Tibial artery (tissue), 4 donors: ENCODE measurements around the gene KCNH1.

Source experiments
- DNase-seq, 2 donors: peaks; one replicate each; pipeline ENCODE4 v3.0.0-alpha.2; 2019
- H3K27ac ChIP-seq, 2 donors: fragments of 200-600 bp; sonication (generic) in 1 of 2; 1 replicate in 1 of 2; 2 replicates in 1 of 2; pipeline ENCODE4 v1.5.1; 2018 to 2019; ENCODE audit warnings: mild to moderate bottlenecking in 1 of 2
- H3K27me3 ChIP-seq, 2 donors: fragments of 200-600 bp; sonication (generic) in 1 of 2; one replicate each; pipeline versions ENCODE4 v1.5.1 to v1.6.0; 2016 to 2019
- H3K36me3 ChIP-seq, 3 donors: fragments of 200-600 bp; sonication (generic) in 2 of 3; one replicate each; pipeline ENCODE4 v1.5.1; 2016 to 2019; ENCODE audit warnings: mild to moderate bottlenecking in 2 of 3
- H3K4me1 ChIP-seq, 4 donors: fragments of 200-600 bp; sonication (generic) in 2 of 4; 1 replicate in 3 of 4; 2 replicates in 1 of 4; pipeline ENCODE4 v1.5.1; 2016 to 2019
- H3K4me3 ChIP-seq, 2 donors: fragments of 200-600 bp; sonication (generic) in 1 of 2; 1 replicate in 1 of 2; 2 replicates in 1 of 2; pipeline ENCODE4 v1.5.1; 2018 to 2019; ENCODE audit warnings: mild to moderate bottlenecking in 2 of 2
- H3K9me3 ChIP-seq, 3 donors: fragments of 200-600 bp; sonication (generic) in 1 of 3; one replicate each; pipeline ENCODE4 v1.5.1; 2016 to 2019
- CTCF ChIP-seq, 2 experiments: fragments of 200-600 bp in 1 of 2; fragments of 450-650 bp in 1 of 2; IDR thresholded peaks; one replicate each; pipeline ENCODE4 v1.5.1; 2017 to 2019; ENCODE audit warnings: antibody characterized with exemption in 2 of 2, mild to moderate bottlenecking in 1 of 2, moderate library complexity in 1 of 2
- intact Hi-C: fragments of 100-400 bp; cut with DNase I; formaldehyde crosslinking; loops from one replicate; pipeline ENCODE4 v1.15.0; 2023; ENCODE audit warnings: low total_unique reads

KCNH1 gene

DNA sequence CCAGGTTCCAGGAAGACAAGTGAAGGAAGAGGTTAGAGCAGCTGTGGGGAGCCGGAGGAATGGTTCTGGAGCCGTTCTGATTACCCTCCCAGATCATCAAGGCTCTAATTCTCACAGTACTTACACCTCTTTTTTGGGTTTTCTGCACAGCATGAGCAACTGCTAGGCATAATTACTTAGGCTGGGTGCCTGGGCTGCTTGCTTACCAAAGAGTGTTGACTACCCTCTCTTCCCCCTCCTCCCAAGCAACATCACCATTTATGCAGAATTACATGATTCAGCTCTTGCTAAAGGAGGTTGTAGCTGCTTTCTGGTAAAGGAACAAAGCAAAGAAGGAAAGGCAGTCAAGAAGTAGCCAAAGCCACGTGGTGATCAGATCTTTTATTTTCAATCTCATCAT lies 397.2 kb downstream of the KCNH1 start:
- no peak for DNase-seq
- no peaks in the 10 kb centered on the region for H3K4me1 ChIP-seq
- no peaks in the 10 kb centered on the region for H3K27me3 ChIP-seq
- H3K27ac ChIP-seq, result no peak overlapping the region
- intact Hi-C loops, result no loop called here
- H3K9me3 ChIP-seq, result no peaks in the 10 kb centered on the region
- no peak for TF ChIP-seq CTCF (IDR thresholded peaks at IDR 0.05)
- no peaks in the 10 kb centered on the region for H3K36me3 ChIP-seq
- no peak overlapping the region for H3K4me3 ChIP-seq

DNA sequence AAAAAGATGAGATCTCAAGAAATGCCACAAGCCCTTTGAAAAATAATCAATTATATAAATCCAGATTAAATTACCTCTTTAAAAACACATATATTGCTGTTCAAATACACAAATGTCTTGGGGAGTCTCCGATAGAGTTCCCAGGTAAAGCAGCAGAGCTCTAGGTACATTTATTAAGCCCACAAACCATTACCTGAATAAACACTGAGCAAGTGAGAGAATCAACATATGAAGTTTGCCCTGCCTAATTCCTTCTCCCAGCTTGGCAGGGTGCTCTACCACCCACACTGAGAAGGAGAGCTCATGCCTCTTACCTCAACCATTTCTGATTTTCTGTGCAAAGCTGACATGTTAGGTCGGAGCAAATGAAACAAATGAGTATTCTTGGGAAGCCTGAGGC lies 402.4 kb downstream of the KCNH1 start:
- intact Hi-C loops, result no loop called here
- Histone ChIP-seq H3K9me3 (no peaks in the 10 kb centered on the region), H3K27ac (no peak overlapping the region), H3K27me3 (no peaks in the 10 kb centered on the region), H3K36me3 (no peaks in the 10 kb centered on the region), H3K4me1 (no peaks in the 10 kb centered on the region), H3K4me3 (no peak overlapping the region)
- no peak for DNase-seq
- no peak for TF ChIP-seq CTCF (IDR thresholded peaks at IDR 0.05)

DNA sequence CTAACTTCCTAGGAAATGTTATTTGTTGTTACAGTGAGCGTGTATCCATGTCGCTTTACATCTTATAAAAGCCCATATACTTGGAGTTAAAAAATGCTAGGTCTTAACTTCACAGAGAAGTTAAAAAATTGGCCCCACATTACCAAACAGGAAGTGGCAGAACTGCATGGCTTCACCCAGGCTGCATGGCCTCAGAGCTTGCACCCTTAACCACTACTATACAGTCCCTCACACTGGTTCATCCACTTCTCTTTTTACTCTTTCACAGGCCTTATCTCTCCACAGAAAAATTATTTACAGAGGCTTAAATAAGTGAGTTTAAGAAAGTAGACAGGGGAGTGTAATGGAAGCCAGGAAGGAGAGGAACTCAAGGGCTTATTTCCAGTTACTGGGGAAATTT lies 402.8 kb downstream of the KCNH1 start:
- no peak for TF ChIP-seq CTCF (IDR thresholded peaks at IDR 0.05)
- no peak overlapping the region for H3K4me3 ChIP-seq
- H3K36me3 ChIP-seq, result no peaks in the 10 kb centered on the region
- H3K9me3 ChIP-seq, result no peaks in the 10 kb centered on the region
- H3K27me3 ChIP-seq, result peaks cover 0 to 4% of the 10 kb centered on the region in 2 donors
- DNase-seq, result no peak
- no peaks in the 10 kb centered on the region for H3K4me1 ChIP-seq
- intact Hi-C loops, result no loop called here
- no peak overlapping the region for H3K27ac ChIP-seq

DNA sequence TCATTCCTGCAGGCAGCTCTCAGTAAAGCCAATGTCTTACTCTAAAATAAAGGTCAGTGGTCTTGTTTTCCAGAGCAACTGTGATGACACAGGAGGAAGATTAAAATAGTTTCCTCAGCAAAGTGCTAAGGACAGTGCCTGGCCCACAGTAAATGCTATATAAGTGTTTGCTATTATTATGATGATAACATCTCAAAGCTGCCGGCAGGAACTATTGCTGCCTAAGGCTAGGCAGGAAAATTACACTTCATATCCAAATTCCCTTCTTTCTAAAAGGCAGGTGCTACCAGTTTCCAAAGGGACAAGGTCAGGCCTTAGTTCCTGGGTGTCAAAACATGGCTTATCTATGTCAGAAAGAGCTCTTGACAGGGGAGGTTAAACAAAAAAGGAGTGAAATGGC lies 403.9 kb downstream of the KCNH1 start:
- TF ChIP-seq CTCF (IDR thresholded peaks at IDR 0.05), result no peak
- Histone ChIP-seq H3K4me3 (no peak overlapping the region), H3K27me3 (peaks cover 0 to 5% of the 10 kb centered on the region in 2 donors), H3K4me1 (no peaks in the 10 kb centered on the region), H3K36me3 (no peaks in the 10 kb centered on the region), H3K9me3 (no peaks in the 10 kb centered on the region), H3K27ac (no peak overlapping the region)
- no peak for DNase-seq
- intact Hi-C loops, result no loop called here

- no peak for TF ChIP-seq CTCF (IDR thresholded peaks at IDR 0.05)
- intact Hi-C loops, result no loop called here
- Histone ChIP-seq H3K9me3 (no peaks in the 10 kb centered on the region), H3K36me3 (no peaks in the 10 kb centered on the region), H3K27ac (no peak overlapping the region), H3K4me3 (no peak overlapping the region), H3K4me1 (no peaks in the 10 kb centered on the region), H3K27me3 (peaks cover 0 to 5% of the 10 kb centered on the region in 2 donors)
- DNase-seq, result no peak
These were observed 405.4 kb downstream of the KCNH1 start for GRCh38 chr1:210728437-210729149.

- Histone ChIP-seq H3K36me3 (no peaks in the 10 kb centered on the region), H3K9me3 (no peaks in the 10 kb centered on the region), H3K27me3 (peaks cover 0 to 5% of the 10 kb centered on the region in 2 donors), H3K4me3 (no peak overlapping the region), H3K4me1 (no peaks in the 10 kb centered on the region), H3K27ac (no peak overlapping the region)
- DNase-seq, result no peak
- intact Hi-C loops, result no loop called here
- TF ChIP-seq CTCF (IDR thresholded peaks at IDR 0.05), result no peak
These were observed 406.2 kb downstream of the KCNH1 start for GRCh38 chr1:210727709-210728108.
